GM12873 (cell line): ENCODE results near the gene NFATC2.

ENCODE experiments used
- TF ChIP-seq, protein P1 (sequence below): IDR thresholded peaks from 2 replicates; pipeline ENCODE4 v1.5.1; 2012; ENCODE audit warnings: low read depth, mild to moderate bottlenecking, moderate library complexity, low read length, control low read depth; ENCODE audit not compliant: insufficient read depth; ENCODE audit errors: missing control alignments

NFATC2 gene

DNA sequence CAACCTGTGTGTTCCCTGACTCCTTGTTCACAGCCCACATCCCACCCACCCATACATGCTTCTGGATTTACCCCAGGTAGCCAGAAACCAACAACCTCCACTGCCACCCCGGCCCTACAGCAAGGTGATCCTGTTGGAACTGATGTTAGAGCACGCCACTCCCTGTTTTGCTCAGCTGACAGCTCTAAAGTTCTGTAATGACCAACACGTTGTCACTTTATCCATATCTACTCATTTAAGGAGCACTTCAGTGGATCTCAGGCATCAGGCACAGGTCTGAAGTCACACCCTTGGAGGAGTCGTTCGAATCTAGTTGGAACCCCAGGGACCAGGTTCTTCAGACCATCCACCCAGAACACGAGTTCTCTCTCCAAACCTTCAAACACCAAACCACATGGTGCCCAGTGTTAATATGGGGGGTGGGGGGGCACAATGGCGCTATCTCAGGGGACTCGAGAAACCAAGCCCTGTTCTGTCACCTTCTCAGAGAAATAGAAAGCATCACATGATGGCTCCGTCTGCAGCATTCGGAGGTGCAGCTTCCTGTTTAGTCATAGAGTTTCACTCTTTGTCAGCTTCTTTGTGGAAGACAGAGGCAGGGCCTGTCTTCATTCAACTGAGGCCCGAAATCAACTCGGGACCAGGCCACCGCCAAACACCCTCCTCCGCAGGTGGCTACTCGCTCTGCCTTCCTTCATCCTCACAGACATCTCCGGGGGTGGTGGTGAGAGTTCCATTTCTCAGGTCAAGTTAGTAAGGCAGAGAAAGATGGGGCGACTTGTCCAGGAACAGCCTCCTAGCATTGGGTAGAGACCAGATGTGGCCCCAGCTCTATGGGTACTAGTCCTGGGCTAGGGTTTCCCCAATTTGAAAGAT is 142.2 kb downstream of the NFATC2 start:
- TF ChIP-seq, protein P1, sequence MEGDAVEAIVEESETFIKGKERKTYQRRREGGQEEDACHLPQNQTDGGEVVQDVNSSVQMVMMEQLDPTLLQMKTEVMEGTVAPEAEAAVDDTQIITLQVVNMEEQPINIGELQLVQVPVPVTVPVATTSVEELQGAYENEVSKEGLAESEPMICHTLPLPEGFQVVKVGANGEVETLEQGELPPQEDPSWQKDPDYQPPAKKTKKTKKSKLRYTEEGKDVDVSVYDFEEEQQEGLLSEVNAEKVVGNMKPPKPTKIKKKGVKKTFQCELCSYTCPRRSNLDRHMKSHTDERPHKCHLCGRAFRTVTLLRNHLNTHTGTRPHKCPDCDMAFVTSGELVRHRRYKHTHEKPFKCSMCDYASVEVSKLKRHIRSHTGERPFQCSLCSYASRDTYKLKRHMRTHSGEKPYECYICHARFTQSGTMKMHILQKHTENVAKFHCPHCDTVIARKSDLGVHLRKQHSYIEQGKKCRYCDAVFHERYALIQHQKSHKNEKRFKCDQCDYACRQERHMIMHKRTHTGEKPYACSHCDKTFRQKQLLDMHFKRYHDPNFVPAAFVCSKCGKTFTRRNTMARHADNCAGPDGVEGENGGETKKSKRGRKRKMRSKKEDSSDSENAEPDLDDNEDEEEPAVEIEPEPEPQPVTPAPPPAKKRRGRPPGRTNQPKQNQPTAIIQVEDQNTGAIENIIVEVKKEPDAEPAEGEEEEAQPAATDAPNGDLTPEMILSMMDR, result no peak

DNA sequence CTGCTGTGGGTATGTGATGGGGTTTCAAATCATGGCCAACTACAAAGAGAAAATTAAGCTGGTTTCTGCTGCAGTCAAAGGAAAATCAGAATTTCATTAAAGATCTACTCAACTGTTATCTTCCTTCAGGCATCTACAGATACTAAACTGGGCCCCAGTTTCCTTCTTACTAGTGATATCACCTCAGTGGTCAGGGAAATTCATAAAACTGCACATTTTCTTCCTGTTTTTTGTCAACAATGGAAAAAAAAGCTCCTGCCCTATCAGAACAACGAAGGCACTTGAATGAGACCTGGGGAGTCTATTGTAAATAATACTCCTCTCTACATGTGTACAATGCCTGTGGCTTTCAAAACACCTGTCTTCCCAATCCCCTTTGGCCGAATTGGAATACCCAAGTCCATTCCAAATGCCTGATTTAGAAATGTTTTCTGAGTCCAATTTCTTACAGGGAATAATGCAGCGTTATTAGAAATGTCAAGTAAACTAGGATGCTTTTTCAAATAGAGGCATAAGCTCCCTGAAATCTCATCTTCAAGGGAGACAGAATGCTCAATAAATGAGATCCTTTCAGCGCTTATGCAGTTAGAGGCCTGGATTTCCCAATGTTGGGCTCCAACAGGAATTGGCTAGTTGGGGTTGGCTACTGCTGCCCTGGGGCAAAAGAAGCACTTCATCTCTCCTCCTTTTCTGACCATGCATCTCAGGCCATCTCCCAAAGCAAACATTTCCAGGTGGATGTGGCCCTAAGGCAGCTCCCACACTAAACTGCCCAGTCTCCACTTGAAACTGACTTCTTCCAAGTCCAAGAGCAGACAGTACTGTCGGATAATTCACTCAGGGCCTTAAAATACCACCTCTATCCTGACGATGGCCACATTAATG is 143.3 kb downstream of the NFATC2 start:
- TF ChIP-seq, protein P1, result no peak

DNA sequence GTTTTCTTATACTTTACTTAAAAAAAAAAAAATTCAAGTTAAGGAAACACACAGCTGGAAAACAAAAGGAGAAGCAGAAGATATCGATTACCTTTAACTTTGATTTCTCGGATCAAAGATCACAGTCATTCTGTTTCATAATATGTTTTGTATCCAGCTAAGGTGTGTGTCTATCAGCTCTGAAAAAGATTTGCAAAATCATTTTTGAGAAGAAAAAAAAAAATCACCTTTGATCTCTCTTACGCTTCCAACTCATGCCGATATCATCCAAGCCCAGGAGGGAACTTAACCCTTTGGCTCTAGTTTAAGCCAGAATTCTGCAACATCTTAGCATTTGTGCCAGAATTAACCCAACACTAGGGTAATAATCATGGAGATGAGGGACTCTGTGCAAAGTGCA is 144.0 kb downstream of the NFATC2 start:
- TF ChIP-seq, protein P1, result no peak

DNA sequence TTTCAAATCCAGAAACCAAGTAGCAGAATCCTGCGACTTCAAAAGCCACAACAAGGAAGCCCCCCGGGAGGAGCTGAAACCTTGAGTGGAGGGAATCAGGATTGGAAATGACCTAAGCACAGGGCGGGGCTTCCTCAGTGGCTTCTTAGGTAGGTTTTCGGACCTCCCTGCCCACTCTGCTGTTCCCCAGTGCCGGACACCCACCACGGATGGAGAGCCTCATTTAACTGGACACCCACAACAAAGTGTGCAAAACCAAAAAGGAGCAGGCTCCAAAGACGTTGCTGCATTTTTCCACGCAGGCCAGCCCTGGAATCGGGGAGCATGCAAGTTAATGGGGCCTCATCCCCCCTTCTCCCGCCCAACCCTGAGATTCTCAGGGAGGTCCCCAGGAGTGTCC is 144.4 kb downstream of the NFATC2 start:
- TF ChIP-seq, protein P1, result no peak

DNA sequence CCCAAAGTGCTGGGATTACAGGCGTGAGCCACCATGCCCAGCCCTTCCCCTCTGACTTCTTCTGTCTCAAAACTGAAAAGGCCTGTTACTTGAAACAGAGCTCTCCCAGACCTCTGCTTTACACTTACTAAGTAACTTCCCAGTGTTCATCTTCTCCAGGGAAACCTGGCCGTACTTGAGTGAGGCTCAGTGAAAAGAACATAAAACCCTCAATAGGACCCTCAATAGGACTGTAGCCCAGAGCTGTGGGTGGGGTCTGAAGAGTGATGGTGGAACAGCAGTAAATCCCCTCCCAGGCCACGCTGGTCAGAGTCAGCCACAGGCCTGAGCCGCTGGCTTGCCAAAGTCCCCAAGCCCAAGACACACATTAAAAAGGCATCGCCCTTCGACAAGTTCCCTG is 145.4 kb downstream of the NFATC2 start:
- TF ChIP-seq, protein P1, result no peak

DNA sequence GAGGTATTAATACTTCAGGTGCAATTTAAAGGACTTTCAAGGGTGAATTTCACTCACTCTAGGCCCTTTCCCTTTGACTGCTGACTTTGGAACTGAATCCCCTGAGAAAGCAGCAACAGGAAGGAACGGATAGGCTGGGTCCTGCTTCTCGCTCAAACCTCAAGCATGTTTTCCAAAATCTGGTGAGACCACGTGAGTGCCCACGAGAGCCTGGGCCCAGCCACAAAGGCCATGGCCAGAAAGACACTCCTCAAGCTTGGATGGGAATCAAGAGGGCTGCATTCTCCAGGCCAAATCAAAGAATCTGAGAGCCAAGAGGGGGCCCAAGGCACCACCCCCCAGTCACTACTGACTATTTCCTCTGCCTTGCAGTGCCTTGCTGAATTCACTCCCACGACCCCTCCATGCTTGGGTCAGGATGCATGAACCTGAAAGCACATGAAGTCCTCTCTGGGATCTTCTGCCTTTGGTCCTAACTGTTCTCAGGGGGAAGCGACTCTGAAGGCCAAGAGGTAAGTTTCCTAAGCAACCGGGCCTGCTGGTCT is 146.1 kb downstream of the NFATC2 start:
- TF ChIP-seq, protein P1, result no peak

DNA sequence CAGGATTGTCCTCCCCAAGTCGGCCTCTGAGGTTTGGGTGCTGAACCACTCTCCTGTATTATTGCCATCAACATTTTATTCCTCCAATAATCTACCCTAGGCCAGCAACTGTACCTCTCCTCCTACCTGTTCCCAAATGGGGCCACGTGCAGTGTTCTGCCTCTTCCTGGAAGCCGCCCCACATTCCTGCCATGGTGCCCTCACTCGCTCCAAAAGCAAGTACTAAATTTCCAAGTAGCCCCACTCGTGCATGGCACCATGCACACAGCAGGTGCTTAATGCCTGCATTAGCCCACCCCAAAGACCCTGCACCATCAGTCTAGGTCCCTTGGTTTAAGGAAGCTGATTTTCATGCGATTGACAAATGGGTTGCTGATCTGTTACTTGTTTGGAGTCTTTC is 147.8 kb downstream of the NFATC2 start:
- TF ChIP-seq, protein P1, result no peak
